SU-DHL-6 (cell line): ENCODE data around the gene GTF3C1.

Experiments
- H2AFZ ChIP-seq: fragments of 200-600 bp; sonication (generic); 2 replicates; pipeline ENCODE4 v1.6.1; 2014; ENCODE audit warnings: low read depth, mild to moderate bottlenecking, moderate library complexity, mixed read lengths, antibody characterized with exemption, low read length; ENCODE audit not compliant: severe bottlenecking
- H3F3A ChIP-seq: fragments of 200-600 bp; shearing (Covaris generic); 2 replicates; pipeline ENCODE4 v1.6.0; 2016; ENCODE audit warnings: antibody characterized with exemption, mild to moderate bottlenecking; ENCODE audit not compliant: insufficient read depth
- H3K27ac ChIP-seq: fragments of 200-600 bp; sonication (generic); 2 replicates; pipeline ENCODE4 v1.5.1; 2016; ENCODE audit warnings: low read depth, mild to moderate bottlenecking, low read length, moderate library complexity, mixed read lengths
- H3K27me3 ChIP-seq: fragments of 200-600 bp; sonication (generic), shearing (Covaris generic); 2 replicates; pipeline ENCODE4 v1.6.0; 2014; ENCODE audit warnings: mild to moderate bottlenecking, low read length
- H3K36me3 ChIP-seq: fragments of 200-600 bp; sonication (generic); 2 replicates; pipeline ENCODE4 v1.6.1; 2014; ENCODE audit warnings: mild to moderate bottlenecking, low read length, mixed read lengths
- H3K4me2 ChIP-seq: fragments of 300-600, 200-600 bp; shearing (Covaris generic), sonication (generic); 2 replicates; pipeline ENCODE4 v1.6.0; 2014; ENCODE audit warnings: low read length, low read depth, mild to moderate bottlenecking; ENCODE audit not compliant: poor library complexity, severe bottlenecking
- H3K4me3 ChIP-seq: fragments of 200-600 bp; sonication (generic); 2 replicates; pipeline ENCODE4 v1.5.1; 2014; ENCODE audit warnings: antibody characterized with exemption, low read length, mild to moderate bottlenecking, mixed read lengths; ENCODE audit not compliant: insufficient read depth, poor library complexity, severe bottlenecking
- H3K79me2 ChIP-seq: fragments of 200-600 bp; sonication (generic); 2 replicates; pipeline ENCODE4 v1.6.1; 2014; ENCODE audit warnings: mild to moderate bottlenecking, low read length, moderate library complexity; ENCODE audit not compliant: insufficient read depth
- H3K9ac ChIP-seq: fragments of 200-600 bp; sonication (generic); 2 replicates; pipeline ENCODE4 v1.7.0; 2014; ENCODE audit warnings: mild to moderate bottlenecking, low read length
- H3K9me2 ChIP-seq: fragments of 200-600 bp; sonication (generic); replicated peaks from 2 replicates; pipeline ENCODE4 v1.6.1; 2014; ENCODE audit warnings: low read length; ENCODE audit not compliant: insufficient read depth
- H3K9me3 ChIP-seq: fragments of 200-600 bp; sonication (generic); 2 replicates; pipeline ENCODE4 v1.6.1; 2014; ENCODE audit warnings: low read length, mixed read lengths; ENCODE audit not compliant: insufficient read depth
- H4K20me1 ChIP-seq: fragments of 200-600 bp; sonication (generic); 2 replicates; pipeline ENCODE4 v1.6.1; 2014; ENCODE audit warnings: low read depth, mild to moderate bottlenecking, antibody characterized with exemption, low read length, moderate library complexity, mixed read lengths
- EZH2phosphoT487 ChIP-seq: fragments of 200-600 bp; sonication (generic), shearing (Covaris generic); conservative IDR thresholded peaks from 2 replicates; pipeline ENCODE4 v1.6.1; 2018; ENCODE audit warnings: mild to moderate bottlenecking, antibody characterized with exemption, low read length, moderate library complexity, mixed read lengths
- TF ChIP-seq, protein P1 (sequence below): fragments of 200-600 bp; sonication (generic); IDR thresholded peaks from one replicate; pipeline ENCODE4 v1.5.1; 2017; ENCODE audit warnings: antibody characterized with exemption, mild to moderate bottlenecking, low read length, moderate library complexity; ENCODE audit not compliant: insufficient read depth, poor library complexity, severe bottlenecking

The GTF3C1 gene

DNA sequence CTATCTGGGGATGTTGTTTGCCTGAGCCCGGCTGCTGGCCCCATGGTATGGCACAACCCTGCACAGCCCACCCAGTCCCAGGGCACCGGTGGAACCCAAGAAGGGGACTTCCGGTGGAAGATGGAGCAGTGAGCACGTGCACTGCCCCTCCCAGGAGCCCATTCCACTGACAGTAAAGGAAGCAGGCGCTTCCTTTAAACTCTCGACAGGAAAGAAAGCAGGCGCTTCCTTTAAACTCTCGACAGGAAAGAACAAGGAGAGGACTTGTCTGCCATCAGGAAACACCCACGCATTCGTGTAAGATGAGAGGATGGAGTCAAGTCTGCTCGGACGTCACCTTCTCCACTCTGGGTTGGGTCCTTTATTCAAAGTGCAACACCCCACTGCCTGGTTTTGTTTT is 94.0 kb downstream of the GTF3C1 start:
- H3K4me3 ChIP-seq, result no peak overlapping the region
- no peaks in the 10 kb centered on the region for H3K9me3 ChIP-seq
- no peaks in the 10 kb centered on the region for H3K79me2 ChIP-seq
- H4K20me1 ChIP-seq, result no peaks in the 10 kb centered on the region
- H2AFZ ChIP-seq, result no peak overlapping the region
- no peaks in the 10 kb centered on the region for H3K36me3 ChIP-seq
- H3K4me2 ChIP-seq, result no peak overlapping the region
- no peak overlapping the region for H3K9ac ChIP-seq
- no peaks in the 10 kb centered on the region for H3K27me3 ChIP-seq
- no peaks in the 10 kb centered on the region for H3K9me2 ChIP-seq
- TF ChIP-seq, protein P1, sequence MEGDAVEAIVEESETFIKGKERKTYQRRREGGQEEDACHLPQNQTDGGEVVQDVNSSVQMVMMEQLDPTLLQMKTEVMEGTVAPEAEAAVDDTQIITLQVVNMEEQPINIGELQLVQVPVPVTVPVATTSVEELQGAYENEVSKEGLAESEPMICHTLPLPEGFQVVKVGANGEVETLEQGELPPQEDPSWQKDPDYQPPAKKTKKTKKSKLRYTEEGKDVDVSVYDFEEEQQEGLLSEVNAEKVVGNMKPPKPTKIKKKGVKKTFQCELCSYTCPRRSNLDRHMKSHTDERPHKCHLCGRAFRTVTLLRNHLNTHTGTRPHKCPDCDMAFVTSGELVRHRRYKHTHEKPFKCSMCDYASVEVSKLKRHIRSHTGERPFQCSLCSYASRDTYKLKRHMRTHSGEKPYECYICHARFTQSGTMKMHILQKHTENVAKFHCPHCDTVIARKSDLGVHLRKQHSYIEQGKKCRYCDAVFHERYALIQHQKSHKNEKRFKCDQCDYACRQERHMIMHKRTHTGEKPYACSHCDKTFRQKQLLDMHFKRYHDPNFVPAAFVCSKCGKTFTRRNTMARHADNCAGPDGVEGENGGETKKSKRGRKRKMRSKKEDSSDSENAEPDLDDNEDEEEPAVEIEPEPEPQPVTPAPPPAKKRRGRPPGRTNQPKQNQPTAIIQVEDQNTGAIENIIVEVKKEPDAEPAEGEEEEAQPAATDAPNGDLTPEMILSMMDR, result no peak
- TF ChIP-seq EZH2phosphoT487, result no peak
- no peak overlapping the region for H3K27ac ChIP-seq
- peaks cover 5% of the 10 kb centered on the region for H3F3A ChIP-seq

DNA sequence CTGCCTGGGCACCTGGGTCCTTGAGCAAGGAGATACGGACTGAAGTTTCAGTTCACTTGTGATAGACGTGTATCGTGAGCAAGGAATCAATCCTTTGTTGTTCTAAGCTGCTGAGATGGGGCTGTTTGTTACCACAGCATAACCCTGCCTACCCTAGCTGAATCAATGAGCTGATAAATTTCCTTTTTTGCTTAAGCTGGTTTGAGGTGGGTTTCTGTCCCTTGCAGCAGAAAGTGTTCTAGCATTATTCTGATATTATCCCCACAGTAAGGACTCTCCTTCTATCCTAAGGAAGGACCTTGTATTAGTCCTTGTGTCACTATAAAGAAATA is 96.3 kb downstream of the GTF3C1 start:
- Histone ChIP-seq H3K9ac (no peak overlapping the region), H3K4me3 (no peak overlapping the region), H3K36me3 (no peaks in the 10 kb centered on the region), H3K27me3 (no peaks in the 10 kb centered on the region), H3K27ac (no peak overlapping the region), H3K9me2 (no peaks in the 10 kb centered on the region), H2AFZ (no peak overlapping the region), H4K20me1 (no peaks in the 10 kb centered on the region), H3F3A (peaks cover 15% of the 10 kb centered on the region), H3K4me2 (no peak overlapping the region), H3K9me3 (no peaks in the 10 kb centered on the region), H3K79me2 (no peaks in the 10 kb centered on the region)
- TF ChIP-seq EZH2phosphoT487, result no peak
- TF ChIP-seq, protein P1, result no peak

DNA sequence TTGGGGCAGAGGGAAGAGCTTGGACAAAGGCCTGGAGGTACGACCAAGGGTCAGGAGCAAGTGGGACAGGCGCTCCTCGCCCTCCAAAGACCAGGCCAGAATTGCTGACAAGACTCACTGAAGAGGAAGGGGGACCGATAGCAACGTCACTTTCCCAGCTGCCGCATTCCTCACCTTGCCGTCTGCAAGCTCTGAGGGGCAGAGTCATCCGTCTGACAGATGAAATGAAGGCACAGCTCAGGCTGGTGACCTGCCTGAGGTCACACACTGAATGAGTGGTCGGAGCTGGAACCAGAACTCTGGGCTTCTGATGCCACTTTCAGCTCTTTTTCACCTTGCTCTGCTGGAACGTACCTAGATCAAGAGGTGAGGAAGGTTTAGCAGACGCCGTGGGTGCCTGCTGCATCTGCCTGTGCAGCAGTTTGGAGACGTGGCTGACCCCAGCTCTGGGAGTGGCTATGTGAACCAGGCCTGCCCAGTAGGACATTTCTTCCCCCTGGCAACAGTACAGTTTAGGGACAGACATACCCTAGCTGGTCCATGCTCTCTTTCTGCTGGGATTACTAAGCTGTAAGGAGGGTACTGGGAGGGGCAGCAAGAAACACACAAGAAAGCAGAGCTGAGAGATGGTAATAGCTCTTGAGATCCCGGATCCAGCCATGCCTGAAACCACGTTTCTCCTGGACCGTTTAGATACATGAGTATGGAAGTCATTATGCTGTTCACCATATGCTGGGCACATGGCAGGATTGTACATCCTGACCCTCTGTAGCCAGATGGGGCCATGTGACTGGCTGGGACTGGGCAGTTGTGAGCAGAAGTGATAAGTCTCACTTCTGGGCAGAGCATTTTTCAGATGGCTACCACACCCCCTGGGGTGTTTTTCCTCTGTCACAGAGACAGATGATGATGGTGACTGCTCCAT is 96.9 kb downstream of the GTF3C1 start:
- Histone ChIP-seq H3F3A (peaks cover 13% of the 10 kb centered on the region), H3K27me3 (no peaks in the 10 kb centered on the region), H3K9me3 (no peaks in the 10 kb centered on the region), H3K36me3 (no peaks in the 10 kb centered on the region), H3K4me2 (no peak overlapping the region), H2AFZ (no peak overlapping the region), H3K9me2 (no peaks in the 10 kb centered on the region), H3K4me3 (no peak overlapping the region), H3K79me2 (no peaks in the 10 kb centered on the region), H4K20me1 (no peaks in the 10 kb centered on the region), H3K27ac (no peak overlapping the region), H3K9ac (no peak overlapping the region)
- TF ChIP-seq, protein P1, result no peak
- no peak for TF ChIP-seq EZH2phosphoT487
